ENCODE measurements around the gene BRME1. TPM values are rescaled to one million over a fixed set of nuclear protein-coding genes. Genes with fewer than 3 reads are reported as not detected.

Gene BRME1
- 0.54 and 0.65 TPM in 2 replicates for total RNA-seq

DNA sequence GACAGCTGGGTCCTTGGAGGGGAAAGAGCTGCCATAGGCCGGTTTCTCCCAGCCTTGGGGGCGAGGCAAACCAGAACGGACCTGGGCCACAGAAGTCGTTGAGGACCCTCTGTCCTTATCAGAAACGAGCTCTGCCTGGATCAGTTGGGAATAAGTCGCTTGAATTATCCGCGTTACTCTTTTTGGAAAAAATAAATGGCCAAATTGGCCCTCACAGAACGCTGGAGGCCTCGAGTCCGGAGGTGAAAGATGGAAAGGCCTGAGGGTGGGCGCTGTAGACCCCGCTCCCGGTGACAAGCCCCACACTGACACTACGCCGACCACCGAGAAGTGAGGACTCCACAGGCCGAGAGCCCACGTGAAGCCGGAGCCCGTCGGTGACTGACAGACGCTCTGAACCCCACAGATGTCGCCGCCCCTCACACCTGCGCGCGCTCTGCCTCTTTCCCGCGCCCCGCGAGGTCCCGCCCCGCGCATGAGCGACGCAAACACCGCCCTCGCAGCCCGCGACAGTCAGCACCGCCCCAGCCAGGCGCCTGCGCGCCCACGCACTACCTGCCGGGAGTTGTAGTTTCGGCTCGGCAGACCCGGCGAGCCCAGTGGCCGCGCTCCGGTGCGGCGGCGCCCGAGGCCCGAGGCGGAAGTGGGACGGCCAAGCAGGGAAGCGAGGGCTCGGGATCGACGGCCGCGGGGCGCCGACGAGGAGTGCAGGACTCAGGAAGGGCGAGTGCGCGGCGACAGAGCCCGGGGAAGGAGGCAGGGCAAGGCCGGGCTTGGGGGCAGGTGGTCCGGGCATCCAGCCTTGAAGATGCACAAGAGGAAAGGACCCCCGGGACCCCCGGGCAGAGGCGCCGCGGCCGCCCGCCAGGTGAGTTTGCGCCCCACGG is at the start of gene BRME1, which contains the start of gene CC2D1A:
BRME1 (minus strand) TSS at position 484 of the 887 bp plus-strand sequence. CDS start 1,225 bp downstream, outside the sequence.
CC2D1A (plus strand) TSS at position 568 of the 887 bp plus-strand sequence; CDS start at position 809, 241 bp downstream.

GRCh38 chr19:13952154-13952930 is 46.4 kb upstream of the BRME1 start, which contains the start of gene DCAF15:
Gene DCAF15 (plus strand): TSS chr19:13952509. CDS start chr19:13952513, 4 bp downstream.

GRCh38 chr19:13938301-13939064 is 32.6 kb upstream of the BRME1 start, which contains the start of gene PODNL1:
Gene PODNL1 (minus strand): TSS chr19:13938417. CDS start chr19:13938181, 236 bp downstream.

GRCh38 chr19:13876834-13877233 is 29.1 kb downstream of the BRME1 start, which contains the start of gene NANOS3:
Gene NANOS3 (plus strand): TSS chr19:13877134. CDS start chr19:13877249, 115 bp downstream.

Small RNA genes lying within 50 kb of the gene (small RNA-seq; reads per million reads assigned to genes)
- gene MIR181C (57.8 reads per million, percentile 97 among the genes with 10 or more reads in this experiment), gene MIR181D (109 reads per million, percentile 98 among the genes with 10 or more reads in this experiment)

Other genes with a start within 250 kb of the BRME1 start
- gene MRI1, start 141.6 kb downstream of the BRME1 start, total RNA-seq: 21.3 and 21.8 TPM in 2 replicates
- gene C19orf53, start 131.7 kb downstream of the BRME1 start, total RNA-seq: 41.2 and 60.3 TPM in 2 replicates
- 3.1 and 4.8 TPM in 2 replicates for gene ZSWIM4, start 110.7 kb downstream of the BRME1 start, total RNA-seq
- gene NANOS3, start 29.0 kb downstream of the BRME1 start, total RNA-seq: not detected in 2 replicates
- 15.5 and 17.0 TPM in 2 replicates for gene CC2D1A, start 84 bp upstream of the BRME1 start, total RNA-seq
- gene PODNL1, start 32.3 kb upstream of the BRME1 start, total RNA-seq: 7.6 and 8.6 TPM in 2 replicates
- gene DCAF15, start 46.4 kb upstream of the BRME1 start, total RNA-seq: 7.7 and 8.6 TPM in 2 replicates
- gene RFX1, start 100.2 kb upstream of the BRME1 start, total RNA-seq: 2.1 and 2.6 TPM in 2 replicates
- gene RLN3, start 122.0 kb upstream of the BRME1 start, total RNA-seq: not detected in 2 replicates
- 1.4 and 2.0 TPM in 2 replicates for gene IL27RA, start 125.6 kb upstream of the BRME1 start, total RNA-seq
- under 0.01 TPM in 2 replicates for gene PALM3, start 156.0 kb upstream of the BRME1 start, total RNA-seq
- gene MISP3, start 166.7 kb upstream of the BRME1 start, total RNA-seq: 0.22 and 0.26 TPM in 2 replicates
- gene C19orf67, start 179.7 kb upstream of the BRME1 start, total RNA-seq: not detected in 2 replicates
- gene SAMD1, start 184.6 kb upstream of the BRME1 start, total RNA-seq: 18.6 and 19.3 TPM in 2 replicates
- 43.5 and 46.8 TPM in 2 replicates for gene PRKACA, start 211.6 kb upstream of the BRME1 start, total RNA-seq
- gene ASF1B, start 230.5 kb upstream of the BRME1 start, total RNA-seq: 5.0 and 8.8 TPM in 2 replicates

All from articular chondrocyte of knee joint (primary cell).